ENCODE results near the gene EID2. TPM values are rescaled to one million over a fixed set of nuclear protein-coding genes. Genes with fewer than 3 reads are reported as not detected.
A peak's percentile ranks its signal among the peaks of the same experiment; 100 is the strongest.

EID2 gene
- total RNA-seq, 1 donor from 2014 or later, result 19.2 TPM

DNA sequence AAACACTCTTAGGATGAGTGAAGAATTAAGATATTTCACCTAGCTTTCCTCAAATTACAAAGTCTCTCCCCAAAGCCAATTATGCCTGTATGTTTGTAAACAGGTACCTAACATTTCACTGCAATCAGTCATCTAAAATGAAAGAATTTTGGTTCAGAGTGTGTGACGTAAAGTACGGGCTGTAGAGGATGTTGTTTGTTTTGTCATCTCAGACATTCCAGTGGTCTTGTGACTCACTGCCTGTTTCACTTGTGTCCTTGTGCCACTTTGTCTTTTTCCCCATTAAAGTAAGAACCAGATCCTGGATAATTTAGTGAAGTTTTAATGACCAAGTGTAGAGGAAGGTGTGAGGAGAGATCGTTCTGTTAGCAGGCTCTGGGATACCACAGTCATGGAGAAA, 28.6 kb upstream of the EID2 start:
- DNase-seq (ENCODE audit: extremely low spot score, unreplicated experiment), result no peak
- no peak overlapping the region for H3K27ac Mint-ChIP-seq
- TF ChIP-seq, protein P1, sequence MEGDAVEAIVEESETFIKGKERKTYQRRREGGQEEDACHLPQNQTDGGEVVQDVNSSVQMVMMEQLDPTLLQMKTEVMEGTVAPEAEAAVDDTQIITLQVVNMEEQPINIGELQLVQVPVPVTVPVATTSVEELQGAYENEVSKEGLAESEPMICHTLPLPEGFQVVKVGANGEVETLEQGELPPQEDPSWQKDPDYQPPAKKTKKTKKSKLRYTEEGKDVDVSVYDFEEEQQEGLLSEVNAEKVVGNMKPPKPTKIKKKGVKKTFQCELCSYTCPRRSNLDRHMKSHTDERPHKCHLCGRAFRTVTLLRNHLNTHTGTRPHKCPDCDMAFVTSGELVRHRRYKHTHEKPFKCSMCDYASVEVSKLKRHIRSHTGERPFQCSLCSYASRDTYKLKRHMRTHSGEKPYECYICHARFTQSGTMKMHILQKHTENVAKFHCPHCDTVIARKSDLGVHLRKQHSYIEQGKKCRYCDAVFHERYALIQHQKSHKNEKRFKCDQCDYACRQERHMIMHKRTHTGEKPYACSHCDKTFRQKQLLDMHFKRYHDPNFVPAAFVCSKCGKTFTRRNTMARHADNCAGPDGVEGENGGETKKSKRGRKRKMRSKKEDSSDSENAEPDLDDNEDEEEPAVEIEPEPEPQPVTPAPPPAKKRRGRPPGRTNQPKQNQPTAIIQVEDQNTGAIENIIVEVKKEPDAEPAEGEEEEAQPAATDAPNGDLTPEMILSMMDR (conservative IDR thresholded peaks at IDR 0.05), result no peak
- no peak overlapping the region for H3K4me3 Mint-ChIP-seq
- peaks cover 37% of the 10 kb centered on the region for H3K27me3 Mint-ChIP-seq
- no peaks in the 10 kb centered on the region for H3K4me1 Mint-ChIP-seq (ENCODE audit: unreplicated experiment)
- peaks cover 6% of the 10 kb centered on the region for H3K9me3 Mint-ChIP-seq
- no peaks in the 10 kb centered on the region for H3K36me3 Mint-ChIP-seq

DNA sequence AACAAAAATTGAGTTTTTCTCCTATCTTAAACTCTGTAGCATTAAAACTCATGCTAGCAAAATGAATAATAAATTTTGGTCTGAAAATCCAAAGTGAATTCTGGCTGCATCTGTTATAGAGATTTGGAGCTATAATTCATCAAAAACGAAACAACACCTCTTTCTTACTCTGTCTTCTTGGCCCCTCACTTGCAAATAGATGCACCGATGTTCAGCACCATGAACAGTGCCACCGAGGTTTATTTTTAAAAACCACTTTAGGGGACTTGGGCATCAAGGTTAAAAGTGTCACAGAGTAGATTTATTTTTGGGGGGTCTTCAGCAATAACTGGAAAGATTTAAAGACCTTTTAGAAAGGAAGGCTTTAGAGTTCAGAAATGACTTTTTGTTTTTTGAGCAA, 26.1 kb upstream of the EID2 start:
- H3K36me3 Mint-ChIP-seq, result no peaks in the 10 kb centered on the region
- H3K4me3 Mint-ChIP-seq, result no peak overlapping the region
- H3K27ac Mint-ChIP-seq, result no peak overlapping the region
- H3K9me3 Mint-ChIP-seq, result no peaks in the 10 kb centered on the region
- no peak for DNase-seq (ENCODE audit: extremely low spot score, unreplicated experiment)
- no peaks in the 10 kb centered on the region for H3K4me1 Mint-ChIP-seq (ENCODE audit: unreplicated experiment)
- TF ChIP-seq, protein P1 (conservative IDR thresholded peaks at IDR 0.05), result no peak
- H3K27me3 Mint-ChIP-seq, result peaks cover 34% of the 10 kb centered on the region

DNA sequence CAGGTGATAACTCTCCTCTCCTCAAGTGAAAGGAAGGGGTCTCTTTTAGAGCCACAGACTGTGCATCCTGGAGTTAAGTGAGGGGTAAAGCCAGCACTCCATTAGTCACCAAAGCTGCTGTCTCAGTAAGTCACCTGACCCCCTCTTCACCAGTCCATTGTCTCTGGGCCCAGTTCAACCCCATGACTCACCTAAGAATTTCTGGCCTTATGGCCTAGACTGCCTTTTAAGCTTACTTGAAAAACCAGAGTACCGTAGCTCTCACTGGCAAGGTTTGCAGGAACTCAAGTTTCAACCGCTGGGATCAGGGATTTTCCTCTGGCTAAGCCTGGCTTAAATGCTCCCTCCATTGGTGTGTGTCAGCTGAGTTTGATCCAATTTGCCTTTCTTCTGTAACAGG, 23.4 kb upstream of the EID2 start:
- Mint-ChIP-seq H3K4me3 (no peak overlapping the region), H3K4me1 (ENCODE audit: unreplicated experiment) (no peaks in the 10 kb centered on the region), H3K27ac (no peak overlapping the region), H3K9me3 (no peaks in the 10 kb centered on the region), H3K27me3 (peaks cover 30% of the 10 kb centered on the region), H3K36me3 (no peaks in the 10 kb centered on the region)
- TF ChIP-seq, protein P1 (conservative IDR thresholded peaks at IDR 0.05), result no peak
- no peak for DNase-seq (ENCODE audit: extremely low spot score, unreplicated experiment)

DNA sequence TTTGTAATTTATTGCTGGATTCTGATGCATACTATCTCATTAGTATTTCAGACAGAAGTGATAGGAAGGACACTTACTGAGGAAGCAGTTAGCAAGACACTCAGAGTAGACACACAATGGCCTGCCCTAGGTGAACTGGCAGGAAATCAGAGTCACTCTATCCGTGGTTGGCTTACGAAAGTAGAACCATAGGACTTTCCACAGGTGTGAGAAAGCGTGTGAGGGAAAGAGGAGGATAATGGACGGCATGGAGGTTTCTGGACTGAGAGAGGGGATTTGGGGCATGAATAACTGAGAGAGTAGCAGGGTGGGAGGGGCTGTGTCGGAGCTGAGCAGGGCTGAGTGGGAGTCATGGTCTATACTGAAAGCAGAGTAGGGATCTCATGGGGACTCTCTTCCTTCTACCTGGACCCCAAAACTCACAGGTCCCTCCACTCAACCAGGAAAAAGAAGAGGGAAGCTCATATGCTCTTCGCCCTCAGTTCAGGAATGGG, 18.7 kb upstream of the EID2 start:
- no peaks in the 10 kb centered on the region for H3K36me3 Mint-ChIP-seq
- H3K4me1 Mint-ChIP-seq (ENCODE audit: unreplicated experiment), result peaks cover 4% of the 10 kb centered on the region
- TF ChIP-seq, protein P1 (conservative IDR thresholded peaks at IDR 0.05), result no peak
- no peaks in the 10 kb centered on the region for H3K9me3 Mint-ChIP-seq
- H3K27ac Mint-ChIP-seq, result no peak overlapping the region
- DNase-seq (ENCODE audit: extremely low spot score, unreplicated experiment), result no peak
- peaks cover 42% of the 10 kb centered on the region for H3K27me3 Mint-ChIP-seq
- no peak overlapping the region for H3K4me3 Mint-ChIP-seq

DNA sequence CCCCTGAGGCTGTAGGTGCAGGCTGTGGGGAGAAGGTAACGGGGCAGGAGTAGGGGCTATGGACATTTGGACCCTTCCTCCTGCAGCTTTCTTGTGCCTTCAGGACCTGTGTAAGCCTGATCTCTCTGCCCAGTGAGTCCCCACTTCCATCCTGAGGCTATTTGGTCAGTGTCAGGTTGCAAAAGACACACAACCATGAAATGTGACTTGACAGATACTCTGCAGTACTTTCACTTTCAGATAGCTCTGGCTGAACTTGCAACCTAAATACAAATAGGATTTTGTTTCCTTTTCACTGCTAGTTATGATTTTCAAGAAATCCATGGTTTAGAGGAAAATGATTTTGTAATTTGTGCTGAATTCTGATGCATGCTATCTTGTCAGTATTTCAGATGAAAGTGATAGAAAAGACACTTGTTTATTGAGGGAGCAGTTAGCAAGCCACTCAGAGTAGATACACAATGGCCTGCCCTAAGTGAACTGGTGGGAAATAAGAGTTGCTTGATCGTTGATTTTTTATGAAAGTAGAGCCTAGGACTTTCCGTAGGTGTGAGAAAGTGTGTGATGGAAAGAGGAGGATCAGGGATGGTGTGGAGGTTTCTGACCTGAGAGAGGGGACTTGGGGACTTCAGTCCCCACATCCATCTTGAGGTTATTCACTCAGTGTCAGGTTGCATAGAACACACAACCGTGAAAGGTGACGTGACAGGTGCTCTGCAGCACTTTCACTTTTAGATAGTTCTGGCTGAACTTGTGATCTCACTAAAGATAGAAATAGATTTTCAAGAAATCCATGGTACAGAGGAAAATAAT, 18.1 kb upstream of the EID2 start:
- H3K27ac Mint-ChIP-seq, result peak overlapping the region; percentile 34
- DNase-seq (ENCODE audit: extremely low spot score, unreplicated experiment), result no peak
- no peak overlapping the region for H3K4me3 Mint-ChIP-seq
- no peaks in the 10 kb centered on the region for H3K9me3 Mint-ChIP-seq
- peaks cover 46% of the 10 kb centered on the region for H3K27me3 Mint-ChIP-seq
- H3K36me3 Mint-ChIP-seq, result no peaks in the 10 kb centered on the region
- TF ChIP-seq, protein P1 (conservative IDR thresholded peaks at IDR 0.05), result no peak
- peaks cover 4% of the 10 kb centered on the region for H3K4me1 Mint-ChIP-seq (ENCODE audit: unreplicated experiment)

Measured in type B pancreatic cell (in vitro differentiated cells).